PC-3 (cell line): ENCODE measurements around the gene ACTL10. TPM values are rescaled to one million over a fixed set of nuclear protein-coding genes. Genes with fewer than 3 reads are reported as not detected.

Experiments
- ATAC-seq: fragments of 200-7000 bp; cut with Tn5 transposase; 2 replicates; pipeline ENCODE4 v1.9.1; 2020; ENCODE audit warnings: mild to moderate bottlenecking, moderate library complexity
- BruUV-seq: library from RNA; stranded (reverse); fragments of 400-500 nt; replicated peaks from 2 replicates; lab custom pipeline; 2021; lab: Mats Ljungman, UMichigan
- CTCF ChIA-PET: fragments of 300-600 bp; sonication (Branson Sonifier 250); formaldehyde crosslinking; loops from one replicate; lab custom pipeline; 2022; ENCODE audit warnings: antibody characterized with exemption; lab: Charles Lee
- POLR2A ChIA-PET: fragments of 300-600 bp; sonication (Branson Sonifier 250); formaldehyde crosslinking; loops from one replicate; lab custom pipeline; 2022; ENCODE audit warnings: antibody characterized with exemption; ENCODE audit not compliant: unreplicated experiment; lab: Charles Lee
- DNase-seq: peaks from one replicate; pipeline ENCODE4 v3.0.0-alpha.2; 2015
- H2AFZ ChIP-seq: fragments of 300-600 bp; sonication (generic); 2 replicates; pipeline ENCODE4 v1.6.0; 2016; ENCODE audit warnings: antibody characterized with exemption, low read length
- H3F3A ChIP-seq: fragments of 300-600 bp; sonication (generic); one replicate; pipeline ENCODE4 v1.6.0; 2017; ENCODE audit warnings: antibody characterized with exemption, low read length, control low read depth, mild to moderate bottlenecking; ENCODE audit not compliant: unreplicated experiment
- H3K27ac ChIP-seq: fragments of 300-600 bp; sonication (generic); 2 replicates; pipeline ENCODE4 v1.5.1; 2016; ENCODE audit warnings: mild to moderate bottlenecking, low read length
- H3K27me3 ChIP-seq: fragments of 300-600 bp; sonication (generic); 2 replicates; pipeline ENCODE4 v1.6.1; 2016; ENCODE audit warnings: low read length, mixed read lengths
- H3K36me3 ChIP-seq: fragments of 300-600 bp; sonication (generic); 2 replicates; pipeline ENCODE4 v1.6.1; 2016; ENCODE audit warnings: low read depth, mixed run types, low read length, mixed read lengths
- H3K4me1 ChIP-seq: fragments of 300-600 bp; sonication (generic); 2 replicates; pipeline ENCODE4 v1.5.1; 2016; ENCODE audit warnings: low read length; ENCODE audit not compliant: insufficient read depth
- H3K4me2 ChIP-seq: fragments of 300-600 bp; sonication (generic); 2 replicates; pipeline ENCODE4 v1.6.0; 2016; ENCODE audit warnings: low read length
- H3K4me3 ChIP-seq: fragments of 300-600 bp; sonication (generic); 2 replicates; pipeline ENCODE4 v1.5.1; 2016; ENCODE audit warnings: mild to moderate bottlenecking, low read length, mixed read lengths
- H3K79me2 ChIP-seq: fragments of 300-600 bp; sonication (generic); 2 replicates; pipeline ENCODE4 v1.6.1; 2017; ENCODE audit warnings: low read length, mixed read lengths
- H3K9ac ChIP-seq: fragments of 300-600 bp; sonication (generic); 2 replicates; pipeline ENCODE4 v1.6.0; 2016; ENCODE audit warnings: mild to moderate bottlenecking, low read length
- H3K9me2 ChIP-seq: fragments of 300-600 bp; sonication (generic); replicated peaks from 2 replicates; pipeline ENCODE4 v1.6.1; 2016; ENCODE audit warnings: mixed run types, low read length, mixed read lengths
- H3K9me3 ChIP-seq: fragments of 300-600 bp; sonication (generic); 2 replicates; pipeline ENCODE4 v1.6.1; 2016; ENCODE audit warnings: low read length, mixed read lengths
- H4K20me1 ChIP-seq: fragments of 300-600 bp; sonication (generic); 2 replicates; pipeline ENCODE4 v1.6.1; 2016; ENCODE audit warnings: low read length, mixed read lengths
- EZH2 ChIP-seq: fragments of 300-600 bp; sonication (generic); IDR thresholded peaks from one replicate; pipeline ENCODE4 v1.6.1; 2017; ENCODE audit warnings: antibody characterized with exemption, mild to moderate bottlenecking, low read length; ENCODE audit not compliant: unreplicated experiment
- EZH2phosphoT487 ChIP-seq: fragments of 300-600 bp; sonication (generic); IDR thresholded peaks from 2 replicates; pipeline ENCODE4 v1.6.1; 2018; ENCODE audit warnings: mild to moderate bottlenecking, antibody characterized with exemption, low read length, borderline replicate concordance
- intact Hi-C: fragments of 100-400 bp; cut with micrococcal nuclease; formaldehyde crosslinking; loops from 2 replicates; pipeline ENCODE4 v1.9.0; 2023
- total RNA-seq: library from RNA; depleted of rRNA; stranded (reverse); fragments of >200 nt; gene quantifications from 2 replicates; pipeline ENCODE4 v1.2.3, GENCODE V29; 2014
- TF ChIP-seq, protein P1 (sequence below): fragments of 300-600 bp; sonication (generic); conservative IDR thresholded peaks from 2 replicates; pipeline ENCODE4 v1.5.1; 2017; ENCODE audit warnings: antibody characterized with exemption, low read depth, mild to moderate bottlenecking, low read length

The ACTL10 gene
- total RNA-seq, 1 experiment from 2014 or later: 1.6 TPM

DNA sequence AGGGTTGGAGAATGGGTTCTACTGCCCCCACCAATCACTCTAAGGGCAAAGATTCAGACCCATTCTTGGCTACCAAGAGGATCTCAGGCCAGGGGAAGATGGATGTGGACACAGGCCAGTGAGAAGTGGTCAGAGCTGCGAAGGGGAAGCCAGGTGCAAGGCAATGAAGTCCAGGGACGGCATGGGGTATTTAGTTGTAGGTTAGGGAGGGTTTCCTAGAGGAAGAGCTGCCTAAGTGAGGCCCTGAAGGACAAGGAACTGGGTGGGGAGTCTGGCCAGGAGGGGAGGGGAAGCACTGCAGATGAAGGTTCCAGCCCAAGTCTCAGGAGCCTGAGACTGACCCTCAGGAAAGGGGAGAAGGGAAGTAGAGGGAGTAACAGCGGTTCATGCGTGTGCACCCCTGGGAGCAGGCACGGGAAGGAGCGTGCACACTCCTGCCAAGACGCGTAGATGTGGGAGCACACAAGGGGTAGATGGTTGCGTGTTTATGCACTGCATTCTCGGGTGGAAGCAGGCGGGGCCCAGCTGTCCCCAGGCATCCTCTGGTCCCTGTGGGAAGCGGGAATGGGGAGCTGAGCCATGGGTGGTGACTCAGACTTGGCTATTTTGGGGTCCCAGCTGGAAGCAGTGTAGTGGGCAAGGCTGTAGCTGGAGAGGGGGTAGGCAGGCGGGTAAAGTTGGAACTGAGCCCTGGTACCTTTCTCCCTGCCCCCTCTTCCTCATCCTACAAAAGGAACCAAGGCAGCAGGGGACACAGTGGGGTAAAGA is 3.3 kb downstream of the ACTL10 start:
- intact Hi-C loops: loop anchor here (5.0 kb wide), 2 partner anchors 62 to 213 kb away; partner anchors contain the start of gene ZNF341
- H3K27me3 ChIP-seq: no peaks in the 10 kb centered on the region
- H3K4me1 ChIP-seq: peaks cover 29% of the 10 kb centered on the region
- no peak overlapping the region for H3K4me2 ChIP-seq
- CTCF ChIA-PET: no interaction called here
- ATAC-seq: no peak
- BruUV-seq: no TSS peak
- TF ChIP-seq, protein P1, sequence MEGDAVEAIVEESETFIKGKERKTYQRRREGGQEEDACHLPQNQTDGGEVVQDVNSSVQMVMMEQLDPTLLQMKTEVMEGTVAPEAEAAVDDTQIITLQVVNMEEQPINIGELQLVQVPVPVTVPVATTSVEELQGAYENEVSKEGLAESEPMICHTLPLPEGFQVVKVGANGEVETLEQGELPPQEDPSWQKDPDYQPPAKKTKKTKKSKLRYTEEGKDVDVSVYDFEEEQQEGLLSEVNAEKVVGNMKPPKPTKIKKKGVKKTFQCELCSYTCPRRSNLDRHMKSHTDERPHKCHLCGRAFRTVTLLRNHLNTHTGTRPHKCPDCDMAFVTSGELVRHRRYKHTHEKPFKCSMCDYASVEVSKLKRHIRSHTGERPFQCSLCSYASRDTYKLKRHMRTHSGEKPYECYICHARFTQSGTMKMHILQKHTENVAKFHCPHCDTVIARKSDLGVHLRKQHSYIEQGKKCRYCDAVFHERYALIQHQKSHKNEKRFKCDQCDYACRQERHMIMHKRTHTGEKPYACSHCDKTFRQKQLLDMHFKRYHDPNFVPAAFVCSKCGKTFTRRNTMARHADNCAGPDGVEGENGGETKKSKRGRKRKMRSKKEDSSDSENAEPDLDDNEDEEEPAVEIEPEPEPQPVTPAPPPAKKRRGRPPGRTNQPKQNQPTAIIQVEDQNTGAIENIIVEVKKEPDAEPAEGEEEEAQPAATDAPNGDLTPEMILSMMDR: no peak
- no peak for TF ChIP-seq EZH2phosphoT487
- no peak for TF ChIP-seq EZH2
- H3K36me3 ChIP-seq: peaks cover 14% of the 10 kb centered on the region; the same call in 1 of the 2 replicates
- H3K79me2 ChIP-seq: peaks cover 31% of the 10 kb centered on the region
- no peaks in the 10 kb centered on the region for H4K20me1 ChIP-seq
- H3F3A ChIP-seq: peaks cover under 1% of the 10 kb centered on the region
- POLR2A ChIA-PET: no interaction called here
- DNase-seq: no peak
- H3K4me3 ChIP-seq: no peak overlapping the region
- no peaks in the 10 kb centered on the region for H3K9me2 ChIP-seq
- H3K27ac ChIP-seq: no peak overlapping the region
- H2AFZ ChIP-seq: no peak overlapping the region
- no peak overlapping the region for H3K9ac ChIP-seq
- no peaks in the 10 kb centered on the region for H3K9me3 ChIP-seq

DNA sequence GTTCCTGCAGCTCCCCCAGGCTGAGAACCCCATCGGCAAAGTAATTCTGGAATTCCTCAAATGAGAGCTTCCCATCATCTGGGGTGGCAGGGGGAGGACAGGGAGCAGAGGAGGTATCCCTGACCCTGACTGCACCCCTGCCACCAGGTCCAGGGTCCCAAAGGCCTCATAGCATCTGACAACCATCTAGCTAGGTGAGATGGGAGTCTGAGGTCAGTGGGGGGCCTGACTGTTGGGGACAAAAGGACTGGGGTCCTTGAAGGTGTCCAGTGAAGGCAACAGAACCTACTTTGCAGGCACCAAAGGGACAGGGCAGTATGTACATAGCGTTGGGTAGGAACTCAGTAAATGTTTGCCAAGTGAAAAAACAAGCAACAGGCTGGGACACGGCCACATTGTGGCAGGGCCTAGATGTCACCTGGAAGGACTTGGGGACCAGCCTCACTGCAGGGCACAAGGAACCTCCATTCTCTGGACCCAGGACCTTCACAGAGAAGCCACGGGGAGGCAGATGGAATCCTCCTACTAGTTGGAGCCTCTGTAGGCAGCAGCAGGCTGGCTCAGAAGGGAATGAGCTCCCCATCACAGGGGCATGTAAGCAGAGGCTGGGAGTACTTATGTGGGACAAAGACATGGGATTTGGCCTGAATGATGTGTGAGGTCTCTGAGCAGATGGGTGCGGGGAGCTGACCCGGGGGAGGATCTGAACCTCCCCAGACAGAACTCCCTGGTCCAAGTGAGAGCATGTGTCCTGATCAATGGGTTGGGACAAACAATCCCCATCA is 4.2 kb downstream of the ACTL10 start:
- CTCF ChIA-PET: interaction anchor here (0.6 kb wide), 1 partner anchor 697 kb away, joined by 3 read pairs; no protein-coding TSS in a partner anchor
- H3K4me2 ChIP-seq: no peak overlapping the region
- no peaks in the 10 kb centered on the region for H4K20me1 ChIP-seq
- no TSS peak for BruUV-seq
- TF ChIP-seq, protein P1: no peak
- TF ChIP-seq EZH2: no peak
- no peak for TF ChIP-seq EZH2phosphoT487
- H2AFZ ChIP-seq: no peak overlapping the region
- POLR2A ChIA-PET: no interaction called here
- H3K4me3 ChIP-seq: no peak overlapping the region
- intact Hi-C loops: loop anchor here (5.0 kb wide), 1 partner anchor 61 kb away; the partner anchor contains the start of gene ZNF341
- ATAC-seq: no peak
- DNase-seq: no peak
- H3K9me2 ChIP-seq: no peaks in the 10 kb centered on the region
- H3K9me3 ChIP-seq: no peaks in the 10 kb centered on the region
- peaks cover 31% of the 10 kb centered on the region for H3K4me1 ChIP-seq
- H3K27ac ChIP-seq: no peak overlapping the region
- peaks cover 5% of the 10 kb centered on the region for H3F3A ChIP-seq
- no peaks in the 10 kb centered on the region for H3K27me3 ChIP-seq
- H3K36me3 ChIP-seq: peaks cover 14% of the 10 kb centered on the region; the same call in 1 of the 2 replicates
- H3K79me2 ChIP-seq: peaks cover 31% of the 10 kb centered on the region
- no peak overlapping the region for H3K9ac ChIP-seq
